OCI-LY7 (cell line): ENCODE results near the gene CBFA2T3. TPM values are rescaled to one million over a fixed set of nuclear protein-coding genes. Genes with fewer than 3 reads are reported as not detected.
"Not testable (repeated sequence)": the region's sequence is repeated elsewhere in the genome, so short reads cannot be mapped to it uniquely, and the experiment has no call there.

Source experiments
- BruUV-seq: library from RNA; stranded (reverse); fragments of 400-500 nt; replicated peaks from 2 replicates; lab custom pipeline; 2021; lab: Mats Ljungman, UMichigan
- CTCF ChIA-PET: fragments of 300-600 bp; sonication (Branson Sonifier 250); formaldehyde crosslinking; loops from one replicate; lab custom pipeline; 2022; ENCODE audit warnings: antibody characterized with exemption; ENCODE audit not compliant: unreplicated experiment; lab: Charles Lee
- POLR2A ChIA-PET: fragments of 300-600 bp; sonication (Branson Sonifier 250); formaldehyde crosslinking; loops from one replicate; lab custom pipeline; 2022; ENCODE audit warnings: antibody characterized with exemption; lab: Charles Lee
- DNase-seq: peaks from one replicate; pipeline ENCODE4 v3.0.0-alpha.2; 2015; ENCODE audit warnings: low spot score
- H2AFZ ChIP-seq: fragments of 200-600 bp; sonication (generic), shearing (Covaris generic); 2 replicates; pipeline ENCODE4 v1.6.1; 2014; ENCODE audit warnings: mild to moderate bottlenecking, antibody characterized with exemption, low read length, moderate library complexity
- H3K27ac ChIP-seq: fragments of 200-600 bp; sonication (generic); 2 replicates; pipeline ENCODE4 v1.5.1; 2014; ENCODE audit warnings: mixed run types, low read depth, mild to moderate bottlenecking, moderate library complexity, low read length, inconsistent platforms; ENCODE audit not compliant: poor library complexity, severe bottlenecking
- H3K36me3 ChIP-seq: fragments of 200-600 bp; sonication (generic); 2 replicates; pipeline ENCODE4 v1.6.1; 2014; ENCODE audit warnings: mild to moderate bottlenecking, antibody characterized with exemption, low read length, moderate library complexity, mixed read lengths; ENCODE audit not compliant: insufficient read depth
- H3K4me1 ChIP-seq: fragments of 200-600 bp; sonication (generic); 2 replicates; pipeline ENCODE4 v1.5.1; 2014; ENCODE audit warnings: mild to moderate bottlenecking, low read length; ENCODE audit not compliant: insufficient read depth, poor library complexity, severe bottlenecking
- H3K4me2 ChIP-seq: fragments of 200-600 bp; sonication (generic); 2 replicates; pipeline ENCODE4 v1.6.1; 2014; ENCODE audit warnings: mild to moderate bottlenecking, low read length
- H3K4me3 ChIP-seq: fragments of 200-600 bp; sonication (generic); 2 replicates; pipeline ENCODE4 v1.5.1; 2014; ENCODE audit warnings: mild to moderate bottlenecking, low read depth, low read length; ENCODE audit not compliant: poor library complexity, severe bottlenecking
- H3K79me2 ChIP-seq: fragments of 200-600 bp; sonication (generic); 2 replicates; pipeline ENCODE4 v1.6.1; 2016; ENCODE audit warnings: low read depth, mild to moderate bottlenecking, low read length, moderate library complexity, mixed read lengths; ENCODE audit not compliant: insufficient read depth
- H3K9me2 ChIP-seq: fragments of 200-600 bp; sonication (generic); 2 replicates; pipeline ENCODE4 v1.6.1; 2016; ENCODE audit warnings: mild to moderate bottlenecking, low read length, mixed read lengths; ENCODE audit not compliant: insufficient read depth
- H3K9me3 ChIP-seq: fragments of 200-600 bp; sonication (generic); 2 replicates; pipeline ENCODE4 v1.6.1; 2014; ENCODE audit warnings: mild to moderate bottlenecking, mixed run types, low read length, mixed read lengths
- H4K20me1 ChIP-seq: fragments of 200-600 bp; sonication (generic); 2 replicates; pipeline ENCODE4 v1.6.1; 2014; ENCODE audit warnings: mild to moderate bottlenecking, antibody characterized with exemption, low read length, moderate library complexity, mixed read lengths; ENCODE audit not compliant: insufficient read depth
- EZH2phosphoT487 ChIP-seq: fragments of 200-600 bp; sonication (generic); IDR thresholded peaks from 2 replicates; pipeline ENCODE4 v1.6.1; 2018; ENCODE audit warnings: low read depth, borderline replicate concordance, mild to moderate bottlenecking, mixed run types, antibody characterized with exemption, low read length, moderate library complexity, mixed read lengths
- intact Hi-C: fragments of 100-400 bp; cut with micrococcal nuclease; formaldehyde crosslinking; loops from one replicate; pipeline ENCODE4 v1.10.0; 2022; ENCODE audit not compliant: unreplicated experiment
- total RNA-seq, 2 experiments: library from RNA; depleted of rRNA in 1 of 2; stranded (reverse); fragments of >200 nt in 1 of 2; shearing (Covaris generic) in 1 of 2; gene quantifications; 2 replicates each; pipeline ENCODE4 v1.2.3, GENCODE V29; 2014 to 2022
- TF ChIP-seq, protein P1 (sequence below): fragments of 200-600 bp; sonication (generic); conservative IDR thresholded peaks from 2 replicates; pipeline ENCODE4 v1.5.1; 2014; ENCODE audit warnings: mild to moderate bottlenecking, antibody characterized with exemption, low read length, moderate library complexity, mixed read lengths

CBFA2T3 gene
- total RNA-seq, 2 experiments from 2014 or later: 1.1 to 48.0 TPM

DNA sequence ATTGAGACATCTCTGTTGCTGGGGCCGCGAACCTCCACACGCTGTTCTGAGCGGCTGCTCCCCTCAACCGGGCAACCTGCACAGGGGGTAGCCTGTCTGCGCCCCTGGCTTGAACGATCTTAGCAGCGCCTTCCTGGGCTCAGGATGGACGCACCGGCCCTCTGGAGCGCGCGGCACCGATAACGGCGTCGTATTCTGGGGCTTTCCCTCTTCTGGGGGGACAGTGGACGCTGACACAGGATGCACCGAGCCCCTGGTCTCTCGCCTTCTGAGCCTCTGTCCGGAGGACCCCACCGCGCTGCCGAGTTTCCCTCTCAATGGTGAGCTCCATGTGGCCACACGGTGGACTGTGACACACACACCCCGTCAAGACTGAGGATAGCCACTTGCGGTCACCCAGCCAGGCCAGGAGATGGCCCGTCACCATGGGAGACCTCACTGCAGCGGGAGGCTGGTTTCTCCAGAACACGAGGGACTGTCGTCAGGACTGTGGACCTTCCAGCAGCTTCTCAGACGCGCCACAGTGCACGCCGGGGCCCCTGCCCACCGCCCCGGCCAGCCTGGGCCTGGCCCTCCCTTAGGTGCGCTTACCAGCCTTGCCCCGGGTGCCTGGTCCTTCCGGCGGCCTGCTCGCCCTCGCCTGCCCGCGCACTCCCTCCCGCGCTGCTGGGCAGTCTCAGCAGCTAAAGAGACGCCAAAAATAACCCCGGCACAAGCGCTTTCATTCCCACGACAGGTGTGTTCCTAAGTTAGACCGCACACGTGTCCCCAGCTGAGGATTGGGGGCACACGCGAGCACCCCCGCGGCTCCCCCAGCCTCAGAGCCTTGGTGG lies 80.6 kb downstream of the CBFA2T3 start:
- no peaks in the 10 kb centered on the region for H3K9me2 ChIP-seq
- no peaks in the 10 kb centered on the region for H4K20me1 ChIP-seq
- intact Hi-C loops: no loop called here
- POLR2A ChIA-PET: no interaction called here
- no TSS peak for BruUV-seq
- no peaks in the 10 kb centered on the region for H3K4me1 ChIP-seq
- CTCF ChIA-PET: no interaction called here
- H3K36me3 ChIP-seq: no peaks in the 10 kb centered on the region
- H3K4me2 ChIP-seq: no peak overlapping the region
- no peak overlapping the region for H3K27ac ChIP-seq
- H2AFZ ChIP-seq: no peak overlapping the region
- DNase-seq: no peak
- H3K9me3 ChIP-seq: no peaks in the 10 kb centered on the region
- TF ChIP-seq, protein P1, sequence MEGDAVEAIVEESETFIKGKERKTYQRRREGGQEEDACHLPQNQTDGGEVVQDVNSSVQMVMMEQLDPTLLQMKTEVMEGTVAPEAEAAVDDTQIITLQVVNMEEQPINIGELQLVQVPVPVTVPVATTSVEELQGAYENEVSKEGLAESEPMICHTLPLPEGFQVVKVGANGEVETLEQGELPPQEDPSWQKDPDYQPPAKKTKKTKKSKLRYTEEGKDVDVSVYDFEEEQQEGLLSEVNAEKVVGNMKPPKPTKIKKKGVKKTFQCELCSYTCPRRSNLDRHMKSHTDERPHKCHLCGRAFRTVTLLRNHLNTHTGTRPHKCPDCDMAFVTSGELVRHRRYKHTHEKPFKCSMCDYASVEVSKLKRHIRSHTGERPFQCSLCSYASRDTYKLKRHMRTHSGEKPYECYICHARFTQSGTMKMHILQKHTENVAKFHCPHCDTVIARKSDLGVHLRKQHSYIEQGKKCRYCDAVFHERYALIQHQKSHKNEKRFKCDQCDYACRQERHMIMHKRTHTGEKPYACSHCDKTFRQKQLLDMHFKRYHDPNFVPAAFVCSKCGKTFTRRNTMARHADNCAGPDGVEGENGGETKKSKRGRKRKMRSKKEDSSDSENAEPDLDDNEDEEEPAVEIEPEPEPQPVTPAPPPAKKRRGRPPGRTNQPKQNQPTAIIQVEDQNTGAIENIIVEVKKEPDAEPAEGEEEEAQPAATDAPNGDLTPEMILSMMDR: no peak
- TF ChIP-seq EZH2phosphoT487: no peak
- no peaks in the 10 kb centered on the region for H3K79me2 ChIP-seq
- no peak overlapping the region for H3K4me3 ChIP-seq

DNA sequence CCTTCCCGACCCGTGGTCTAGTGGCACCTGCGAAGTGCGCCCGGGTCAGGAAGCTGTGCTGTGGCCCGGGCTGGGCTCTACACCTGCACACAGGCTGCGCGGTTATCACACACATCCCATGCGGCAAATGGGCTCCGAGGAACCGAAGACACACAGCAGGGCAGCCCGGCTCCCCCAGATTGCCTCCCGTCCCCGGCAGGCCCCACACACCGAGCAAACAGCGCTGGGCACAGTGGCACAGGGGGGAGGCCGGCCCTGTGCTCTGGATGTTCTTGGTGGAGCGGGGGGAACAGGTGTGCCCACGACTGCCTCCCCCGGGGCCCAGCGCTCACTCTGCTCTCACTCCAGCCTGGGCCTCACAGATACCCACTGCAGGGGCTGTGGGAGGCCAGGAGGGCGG lies 81.7 kb downstream of the CBFA2T3 start:
- intact Hi-C loops: no loop called here
- no TSS peak for BruUV-seq
- Histone ChIP-seq H3K9me2 (no peaks in the 10 kb centered on the region), H3K4me1 (no peaks in the 10 kb centered on the region), H4K20me1 (no peaks in the 10 kb centered on the region), H3K4me2 (no peak overlapping the region), H3K79me2 (no peaks in the 10 kb centered on the region), H3K4me3 (no peak overlapping the region), H3K27ac (no peak overlapping the region), H3K9me3 (no peaks in the 10 kb centered on the region), H2AFZ (no peak overlapping the region), H3K36me3 (no peaks in the 10 kb centered on the region)
- POLR2A ChIA-PET: no interaction called here
- TF ChIP-seq EZH2phosphoT487: no peak
- TF ChIP-seq, protein P1: no peak
- CTCF ChIA-PET: no interaction called here
- DNase-seq: no peak

DNA sequence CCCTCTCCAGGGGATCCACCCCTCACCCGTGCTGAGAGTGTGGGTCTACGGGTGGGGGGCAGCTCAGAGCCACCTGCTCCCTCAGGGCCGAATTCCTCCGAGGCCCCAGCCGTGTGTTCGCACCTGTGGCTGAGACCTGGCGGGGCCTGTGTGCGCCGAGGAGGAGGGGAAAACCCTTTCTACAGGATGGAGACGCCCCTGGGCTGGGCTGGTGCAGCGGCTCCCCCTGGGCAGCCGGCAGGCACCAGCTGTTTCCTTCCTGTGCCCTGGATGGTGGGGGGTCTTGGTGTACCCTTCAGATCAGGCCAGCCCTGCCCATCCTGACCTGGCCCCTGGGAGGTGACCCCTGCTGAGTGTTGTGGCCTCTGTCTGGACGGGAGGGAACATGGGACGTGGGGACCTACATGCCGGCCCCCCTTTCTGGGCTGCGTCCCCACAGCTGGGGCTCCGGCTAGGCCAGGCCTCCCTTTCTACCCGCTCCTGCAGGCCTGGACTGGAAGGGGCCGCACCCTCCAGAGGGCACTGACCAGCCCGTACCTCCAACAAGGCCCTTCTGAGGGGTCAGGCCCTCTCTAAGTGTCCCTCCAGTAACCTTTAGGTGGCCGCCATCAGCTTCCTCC lies 82.2 kb downstream of the CBFA2T3 start:
- Histone ChIP-seq H3K4me3 (no peak overlapping the region), H3K79me2 (no peaks in the 10 kb centered on the region), H3K36me3 (no peaks in the 10 kb centered on the region), H3K9me3 (no peaks in the 10 kb centered on the region), H2AFZ (no peak overlapping the region), H3K4me2 (no peak overlapping the region), H3K27ac (no peak overlapping the region), H4K20me1 (no peaks in the 10 kb centered on the region), H3K9me2 (no peaks in the 10 kb centered on the region), H3K4me1 (no peaks in the 10 kb centered on the region)
- no TSS peak for BruUV-seq
- DNase-seq: no peak
- intact Hi-C loops: no loop called here
- TF ChIP-seq, protein P1: no peak
- TF ChIP-seq EZH2phosphoT487: no peak
- ChIA-PET CTCF (no interaction called here), POLR2A (no interaction called here)

GRCh38 chr16:88894266-88894665 lies 82.7 kb downstream of the CBFA2T3 start:
- POLR2A ChIA-PET, H3K4me2 ChIP-seq, H3K36me3 ChIP-seq, H3K27ac ChIP-seq, DNase-seq, H3K4me1 ChIP-seq, H2AFZ ChIP-seq, H4K20me1 ChIP-seq, H3K79me2 ChIP-seq, BruUV-seq, H3K9me3 ChIP-seq, H3K4me3 ChIP-seq, CTCF ChIA-PET, intact Hi-C loops, H3K9me2 ChIP-seq: not testable (repeated sequence)
